ENCODE data around the gene CCL23. TPM values are rescaled to one million over a fixed set of nuclear protein-coding genes. Genes with fewer than 3 reads are reported as not detected.
"Not testable (repeated sequence)": the region's sequence is repeated elsewhere in the genome, so short reads cannot be mapped to it uniquely, and the experiment has no call there.

The CCL23 gene
- total and polyA plus RNA-seq, 5 donors from 2014 or later: not detected

GRCh38 chr17:36001862-36002603 lies 15.7 kb downstream of the CCL23 start:
- H3K4me3 Mint-ChIP-seq: no peak overlapping the region
- Histone ChIP-seq H3K36me3 (ENCODE audit: control insufficient read depth, insufficient read depth, low read length) (no peaks in the 10 kb centered on the region), H3K27me3 (ENCODE audit: control insufficient read depth, insufficient read depth, low read length) (no peaks in the 10 kb centered on the region), H3K27ac (ENCODE audit: insufficient read depth, low read length, poor library complexity, severe bottlenecking) (no peak overlapping the region), H3K9me3 (ENCODE audit: control insufficient read depth in 2 of 2, low read length in 2 of 2) (no peaks in the 10 kb centered on the region), H3K4me1 (ENCODE audit: control insufficient read depth, insufficient read depth, low read length, poor library complexity, severe bottlenecking) (no peaks in the 10 kb centered on the region), H3K4me3 (ENCODE audit: low read depth, low read length) (no peak overlapping the region)
- no peaks in the 10 kb centered on the region for H3K36me3 Mint-ChIP-seq
- peaks cover 0 to 4% (median 0%) of the 10 kb centered on the region in 7 donors for H3K9me3 Mint-ChIP-seq
- ATAC-seq (ENCODE audit: low read depth in 2 of 2) (no peak), DNase-seq (no peak)
- peaks cover 0 to 3% (median 2%) of the 10 kb centered on the region in 4 donors for H3K4me1 Mint-ChIP-seq
- H3K27ac Mint-ChIP-seq: no peak overlapping the region
- H3K27me3 Mint-ChIP-seq: peaks cover 18% of the 10 kb centered on the region

- DNase-seq (no peak), ATAC-seq (ENCODE audit: low read depth in 2 of 2) (no peak)
- H3K27me3 ChIP-seq (ENCODE audit: control insufficient read depth, insufficient read depth, low read length): no peaks in the 10 kb centered on the region
- no peak within 1 kb of the TSS for H3K27ac ChIP-seq (ENCODE audit: insufficient read depth, low read length, poor library complexity, severe bottlenecking)
- H3K36me3 ChIP-seq (ENCODE audit: control insufficient read depth, insufficient read depth, low read length): no peaks in the 10 kb centered on the region
- Mint-ChIP-seq H3K36me3 (no peaks in the 10 kb centered on the region), H3K4me1 (peaks cover 0 to 3% (median 2%) of the 10 kb centered on the region in 4 donors), H3K27me3 (peaks cover 18% of the 10 kb centered on the region), H3K9me3 (peaks cover 0 to 4% (median 0%) of the 10 kb centered on the region in 7 donors), H3K27ac (peak within 1 kb of the TSS in 1 of 3 donors; percentile 56), H3K4me3 (no peak within 1 kb of the TSS)
- H3K4me3 ChIP-seq (ENCODE audit: low read depth, low read length): no peak within 1 kb of the TSS
- no peaks in the 10 kb centered on the region for H3K4me1 ChIP-seq (ENCODE audit: control insufficient read depth, insufficient read depth, low read length, poor library complexity, severe bottlenecking)
- no peaks in the 10 kb centered on the region for H3K9me3 ChIP-seq (ENCODE audit: control insufficient read depth in 2 of 2, low read length in 2 of 2)
Measured at GRCh38 chr17:36001110-36001771, 16.5 kb downstream of the CCL23 start, which contains the start of gene CCL15. Gene CCL15 (minus strand): TSS chr17:36001553. CDS start chr17:36001492, 61 bp downstream.

- peaks cover 21% of the 10 kb centered on the region for H3K27me3 Mint-ChIP-seq
- H3K36me3 Mint-ChIP-seq: no peaks in the 10 kb centered on the region
- H3K27me3 ChIP-seq (ENCODE audit: control insufficient read depth, insufficient read depth, low read length): no peaks in the 10 kb centered on the region
- peaks cover 0 to 4% (median 0%) of the 10 kb centered on the region in 7 donors for H3K9me3 Mint-ChIP-seq
- H3K4me3 ChIP-seq (ENCODE audit: low read depth, low read length): no peak overlapping the region
- H3K4me1 Mint-ChIP-seq: peaks cover 0 to 3% (median 2%) of the 10 kb centered on the region in 4 donors
- peak overlapping the region in 1 of 3 donors; percentile 56 for H3K27ac Mint-ChIP-seq
- H3K27ac ChIP-seq (ENCODE audit: insufficient read depth, low read length, poor library complexity, severe bottlenecking): no peak overlapping the region
- H3K9me3 ChIP-seq (ENCODE audit: control insufficient read depth in 2 of 2, low read length in 2 of 2): no peaks in the 10 kb centered on the region
- no peak overlapping the region for H3K4me3 Mint-ChIP-seq
- DNase-seq: no peak
- no peaks in the 10 kb centered on the region for H3K4me1 ChIP-seq (ENCODE audit: control insufficient read depth, insufficient read depth, low read length, poor library complexity, severe bottlenecking)
- no peak for ATAC-seq (ENCODE audit: low read depth in 2 of 2)
- H3K36me3 ChIP-seq (ENCODE audit: control insufficient read depth, insufficient read depth, low read length): no peaks in the 10 kb centered on the region
Measured at GRCh38 chr17:36000732-36001109, 17.1 kb downstream of the CCL23 start.

- Mint-ChIP-seq H3K27me3 (peaks cover 20% of the 10 kb centered on the region), H3K9me3 (peaks cover 0 to 2% (median 0%) of the 10 kb centered on the region in 7 donors), H3K4me3 (no peak overlapping the region), H3K36me3 (no peaks in the 10 kb centered on the region), H3K4me1 (no peaks in the 10 kb centered on the region), H3K27ac (no peak overlapping the region)
- Histone ChIP-seq H3K27ac (ENCODE audit: insufficient read depth, low read length, poor library complexity, severe bottlenecking) (no peak overlapping the region), H3K27me3 (ENCODE audit: control insufficient read depth, insufficient read depth, low read length) (peaks cover 8% of the 10 kb centered on the region), H3K36me3 (ENCODE audit: control insufficient read depth, insufficient read depth, low read length) (no peaks in the 10 kb centered on the region), H3K4me3 (ENCODE audit: low read depth, low read length) (no peak overlapping the region), H3K9me3 (ENCODE audit: control insufficient read depth in 2 of 2, low read length in 2 of 2) (no peaks in the 10 kb centered on the region), H3K4me1 (ENCODE audit: control insufficient read depth, insufficient read depth, low read length, poor library complexity, severe bottlenecking) (no peaks in the 10 kb centered on the region)
- DNase-seq (no peak), ATAC-seq (ENCODE audit: low read depth in 2 of 2) (no peak)
Measured at GRCh38 chr17:35998756-35999155, 19.0 kb downstream of the CCL23 start.

GRCh38 chr17:35998018-35998545 lies 19.7 kb downstream of the CCL23 start:
- peaks cover 8% of the 10 kb centered on the region for H3K27me3 ChIP-seq (ENCODE audit: control insufficient read depth, insufficient read depth, low read length)
- H3K27ac Mint-ChIP-seq: no peak overlapping the region
- H3K36me3 ChIP-seq (ENCODE audit: control insufficient read depth, insufficient read depth, low read length): no peaks in the 10 kb centered on the region
- peaks cover 25% of the 10 kb centered on the region for H3K27me3 Mint-ChIP-seq
- no peaks in the 10 kb centered on the region for H3K36me3 Mint-ChIP-seq
- DNase-seq (no peak), ATAC-seq (ENCODE audit: low read depth in 2 of 2) (no peak)
- H3K27ac ChIP-seq (ENCODE audit: insufficient read depth, low read length, poor library complexity, severe bottlenecking): no peak overlapping the region
- H3K9me3 Mint-ChIP-seq: peaks cover 0 to 2% (median 0%) of the 10 kb centered on the region in 7 donors
- H3K4me3 Mint-ChIP-seq: no peak overlapping the region
- no peak overlapping the region for H3K4me3 ChIP-seq (ENCODE audit: low read depth, low read length)
- H3K9me3 ChIP-seq (ENCODE audit: control insufficient read depth in 2 of 2, low read length in 2 of 2): no peaks in the 10 kb centered on the region
- H3K4me1 ChIP-seq (ENCODE audit: control insufficient read depth, insufficient read depth, low read length, poor library complexity, severe bottlenecking): no peaks in the 10 kb centered on the region
- H3K4me1 Mint-ChIP-seq: no peaks in the 10 kb centered on the region

- not testable (repeated sequence) for H3K9me3 ChIP-seq (ENCODE audit: control insufficient read depth in 2 of 2, low read length in 2 of 2); H3K27ac ChIP-seq (ENCODE audit: insufficient read depth, low read length, poor library complexity, severe bottlenecking); H3K4me3 ChIP-seq (ENCODE audit: low read depth, low read length); H3K4me3 Mint-ChIP-seq; DNase-seq; H3K27ac Mint-ChIP-seq; H3K4me1 ChIP-seq (ENCODE audit: control insufficient read depth, insufficient read depth, low read length, poor library complexity, severe bottlenecking); H3K4me1 Mint-ChIP-seq; H3K27me3 ChIP-seq (ENCODE audit: control insufficient read depth, insufficient read depth, low read length); H3K9me3 Mint-ChIP-seq; H3K36me3 ChIP-seq (ENCODE audit: control insufficient read depth, insufficient read depth, low read length); ATAC-seq (ENCODE audit: low read depth in 2 of 2); H3K36me3 Mint-ChIP-seq
- H3K27me3 Mint-ChIP-seq: peaks cover 20% of the 10 kb centered on the region
Measured at GRCh38 chr17:35995346-35995745, 22.4 kb downstream of the CCL23 start.

- Histone ChIP-seq H3K27me3 (ENCODE audit: control insufficient read depth, insufficient read depth, low read length) (peaks cover 8% of the 10 kb centered on the region), H3K9me3 (ENCODE audit: control insufficient read depth in 2 of 2, low read length in 2 of 2) (no peaks in the 10 kb centered on the region), H3K4me3 (ENCODE audit: low read depth, low read length) (no peak overlapping the region), H3K4me1 (ENCODE audit: control insufficient read depth, insufficient read depth, low read length, poor library complexity, severe bottlenecking) (no peaks in the 10 kb centered on the region), H3K27ac (ENCODE audit: insufficient read depth, low read length, poor library complexity, severe bottlenecking) (no peak overlapping the region), H3K36me3 (ENCODE audit: control insufficient read depth, insufficient read depth, low read length) (no peaks in the 10 kb centered on the region)
- H3K4me3 Mint-ChIP-seq: no peak overlapping the region
- H3K27me3 Mint-ChIP-seq: peaks cover 18% of the 10 kb centered on the region
- H3K4me1 Mint-ChIP-seq: no peaks in the 10 kb centered on the region
- no peaks in the 10 kb centered on the region for H3K36me3 Mint-ChIP-seq
- ATAC-seq (ENCODE audit: low read depth in 2 of 2): no peak
- DNase-seq: no peak
- H3K27ac Mint-ChIP-seq: no peak overlapping the region
- peaks cover 0 to 7% (median 3%) of the 10 kb centered on the region in 7 donors for H3K9me3 Mint-ChIP-seq
Measured at GRCh38 chr17:35991075-35991474, 26.7 kb downstream of the CCL23 start.
